Testis (tissue), 5 donors: Measurements from ENCODE around the gene C11orf71. TPM values are rescaled to one million over a fixed set of nuclear protein-coding genes. Genes with fewer than 3 reads are reported as not detected.

Experiments
- DNase-seq: peaks from one replicate; pipeline ENCODE4 v3.0.0-alpha.2; 2019
- H3K27ac ChIP-seq, 2 donors: fragments of 200-600 bp; sonication (generic); one replicate each; pipeline ENCODE4 v1.5.1; 2019
- H3K27me3 ChIP-seq: fragments of 200-600 bp; sonication (generic); one replicate; pipeline ENCODE4 v1.5.1; 2019
- H3K36me3 ChIP-seq: fragments of 200-600 bp; sonication (generic); one replicate; pipeline ENCODE4 v1.5.1; 2017; ENCODE audit warnings: low read depth; ENCODE audit errors: missing control alignments
- H3K4me1 ChIP-seq: fragments of 200-600 bp; sonication (generic); one replicate; pipeline ENCODE4 v1.5.1; 2019
- H3K4me3 ChIP-seq, 2 donors: fragments of 200-600 bp; sonication (generic); one replicate each; pipeline ENCODE4 v1.5.1; 2017 to 2019
- H3K9me3 ChIP-seq: fragments of 200-600 bp; sonication (generic); one replicate; pipeline ENCODE4 v1.5.1; 2017
- CTCF ChIP-seq, 3 experiments: fragments of 450-650 bp in 2 of 3; fragments of 200-600 bp in 1 of 3; sonication (generic) in 1 of 3; IDR thresholded peaks; one replicate each; pipeline ENCODE4 v1.5.1; 2016 to 2019; ENCODE audit warnings: antibody characterized with exemption in 3 of 3, mild to moderate bottlenecking in 2 of 3, moderate library complexity in 1 of 3
- POLR2A ChIP-seq: fragments of 450-650 bp; IDR thresholded peaks from one replicate; pipeline ENCODE4 v1.6.1; 2017; ENCODE audit warnings: antibody characterized with exemption, mild to moderate bottlenecking, moderate library complexity
- WGBS, 2 donors: methylation state at CpG; one replicate each; pipeline ENCODE4 v1.1.5; 2018; 5-methylcytosine and 5-hydroxymethylcytosine counted together
- intact Hi-C: fragments of 100-400 bp; cut with DNase I; formaldehyde crosslinking; loops from one replicate; pipeline ENCODE4 v1.15.1; 2023; ENCODE audit warnings: low total_unique reads
- long read RNA-seq, 2 donors: transcript quantifications; one replicate each; lab custom pipeline, GENCODE V29; 2026
- polyA plus RNA-seq: library from polyadenylated mRNA; stranded (reverse); fragments of 350-450 nt; fragmentation: Illumina TruSeq; extraction: RNeasy Lipid Tissue Mini Kit (QIAGEN cat#74804); gene quantifications from one replicate; pipeline ENCODE4 v1.2.3, GENCODE V29; 2014; ENCODE audit warnings: low read depth, low replicate concordance; ENCODE audit not compliant: insufficient read depth
- total RNA-seq, 2 donors: library from RNA; depleted of rRNA; stranded (reverse); fragments of >200 nt; gene quantifications; one replicate each; pipeline ENCODE4 v1.2.3, GENCODE V29; 2016

Gene C11orf71
- total RNA-seq (100 to 1,000 TPM in 1 of 2 donors, 10 to 100 TPM in 1; 40.6 to 119 TPM), polyA plus RNA-seq (119 TPM)
- long read RNA-seq, donor 1, transcript C11orf71-202 (1 exons, 1,980 nt): major isoform, 31 of 31 reads
- long read RNA-seq, donor 1, partial matches to known transcripts: 0 of 31 reads
- long read RNA-seq, donor 1, other reads (novel, unspliced or antisense): 0 of 31 reads
- long read RNA-seq, donor 2, transcript C11orf71-202 (1 exons, 1,980 nt): major isoform, 17 of 17 reads
- long read RNA-seq, donor 2, partial matches to known transcripts: 0 of 17 reads
- long read RNA-seq, donor 2, other reads (novel, unspliced or antisense): 0 of 17 reads

GRCh38 chr11:114400216-114400914 is at the start of gene C11orf71, which contains the start of gene RBM7:
TSS of gene C11orf71 (minus strand) at chr11:114400511. CDS start at chr11:114400331, 180 bp downstream.
TSS of gene RBM7 (plus strand) at chr11:114400666. CDS start at chr11:114400672, 6 bp downstream.
- intact Hi-C loops: no loop called here
- no peaks in the 10 kb centered on the region for H3K27me3 ChIP-seq
- peak within 1 kb of the TSS; percentile 85 to 92 for H3K4me3 ChIP-seq
- H3K9me3 ChIP-seq: no peaks in the 10 kb centered on the region
- peak within 1 kb of the TSS; percentile 97 to 99 for H3K27ac ChIP-seq
- WGBS, 2 donors: 0% methylated on average over 23 to 49 of the region's 65 CpGs
- no peaks in the 10 kb centered on the region for H3K36me3 ChIP-seq
- TF ChIP-seq POLR2A (peak; percentile 84), CTCF (IDR thresholded peaks at IDR 0.05) (no peak)
- peak; percentile 96 for DNase-seq
- peaks cover 14% of the 10 kb centered on the region for H3K4me1 ChIP-seq

GRCh38 chr11:114449845-114450244 is 49.5 kb upstream of the C11orf71 start:
- peaks cover 6% of the 10 kb centered on the region for H3K4me1 ChIP-seq
- intact Hi-C loops: no loop called here
- DNase-seq: no peak
- WGBS, 2 donors: 89 to 91% methylated on average over 6 of the region's 6 CpGs
- H3K9me3 ChIP-seq: no peaks in the 10 kb centered on the region
- TF ChIP-seq POLR2A: no peak
- no peak for TF ChIP-seq CTCF (IDR thresholded peaks at IDR 0.05)
- H3K27me3 ChIP-seq: no peaks in the 10 kb centered on the region
- no peak overlapping the region for H3K4me3 ChIP-seq
- no peak overlapping the region for H3K27ac ChIP-seq
- no peaks in the 10 kb centered on the region for H3K36me3 ChIP-seq

- H3K4me3 ChIP-seq: no peak overlapping the region
- no peaks in the 10 kb centered on the region for H3K36me3 ChIP-seq
- H3K9me3 ChIP-seq: no peaks in the 10 kb centered on the region
- no peak for DNase-seq
- 87 to 90% methylated on average over 2 of the region's 2 CpGs for WGBS, 2 donors
- no peaks in the 10 kb centered on the region for H3K27me3 ChIP-seq
- intact Hi-C loops: no loop called here
- no peak for TF ChIP-seq CTCF (IDR thresholded peaks at IDR 0.05)
- TF ChIP-seq POLR2A: no peak
- H3K27ac ChIP-seq: no peak overlapping the region
- peaks cover 6% of the 10 kb centered on the region for H3K4me1 ChIP-seq
These were observed 48.6 kb upstream of the C11orf71 start for GRCh38 chr11:114448749-114449482.

- intact Hi-C loops: no loop called here
- Histone ChIP-seq H3K4me3 (no peak overlapping the region), H3K27ac (no peak overlapping the region), H3K9me3 (no peaks in the 10 kb centered on the region), H3K36me3 (no peaks in the 10 kb centered on the region), H3K27me3 (no peaks in the 10 kb centered on the region), H3K4me1 (peaks cover 6% of the 10 kb centered on the region)
- DNase-seq: no peak
- TF ChIP-seq POLR2A: no peak
- TF ChIP-seq CTCF (IDR thresholded peaks at IDR 0.05): no peak
- WGBS, 2 donors: 42 to 55% methylated on average over 3 of the region's 3 CpGs
These were observed 47.6 kb upstream of the C11orf71 start for GRCh38 chr11:114447892-114448291.
